HepG2 (cell line): ENCODE data around the gene ZFP3. TPM values are rescaled to one million over a fixed set of nuclear protein-coding genes. Genes with fewer than 3 reads are reported as not detected.

Experiments used
- HIC2 ChIP-seq: sonication (generic); formaldehyde crosslinking; IDR thresholded peaks from 2 replicates; pipeline ENCODE4 v1.9.0; 2022; ENCODE audit warnings: low read depth, missing genetic modification reagents
- HOXA5 ChIP-seq: sonication (generic); formaldehyde crosslinking; IDR thresholded peaks from 2 replicates; pipeline ENCODE4 v1.4.0; 2020; ENCODE audit warnings: missing genetic modification reagents
- JUND ChIP-seq: sonication (generic); formaldehyde crosslinking; IDR thresholded peaks from 2 replicates; pipeline ENCODE4 v1.8.0; 2022; ENCODE audit warnings: mild to moderate bottlenecking, missing genetic modification reagents
- KLF6 ChIP-seq: IDR thresholded peaks from 2 replicates; pipeline ENCODE4 v1.8.0; 2016; ENCODE audit warnings: missing biosample characterization, missing genetic modification reagents
- MAFK ChIP-seq, 2 experiments: IDR thresholded peaks in 1 of 2; conservative IDR thresholded peaks in 1 of 2; 2 replicates each; pipeline ENCODE4 v1.6.1; 2011; ENCODE audit warnings: improper control_type of control experiment in 2 of 2, low read length in 2 of 2
- MZF1 ChIP-seq: sonication (generic); formaldehyde crosslinking; IDR thresholded peaks from 2 replicates; pipeline ENCODE4 v1.8.1; 2023; ENCODE audit warnings: mild to moderate bottlenecking, missing genetic modification reagents, borderline replicate concordance
- NFE2L2 ChIP-seq: fragments of 150-350 bp; IDR thresholded peaks from 2 replicates; pipeline ENCODE4 v1.6.1; 2014; ENCODE audit warnings: low read length
- RAD21 ChIP-seq: fragments of 450-650 bp; formaldehyde crosslinking; IDR thresholded peaks from 2 replicates; pipeline ENCODE4 v1.5.0; 2020; ENCODE audit warnings: mild to moderate bottlenecking
- SIN3B ChIP-seq: fragments of 150-350 bp; IDR thresholded peaks from 2 replicates; pipeline ENCODE4 v1.6.1; 2014; ENCODE audit warnings: low read length
- SOX13 ChIP-seq, 3 experiments: fragments of 450-650 bp in 1 of 3; sonication (generic) in 1 of 3; formaldehyde crosslinking in 1 of 3; IDR thresholded peaks in 2 of 3; conservative IDR thresholded peaks in 1 of 3; 2 replicates each; pipeline versions ENCODE4 v1.5.0 to v1.6.1; 2016 to 2020; ENCODE audit warnings: antibody characterized with exemption in 1 of 3, mild to moderate bottlenecking in 1 of 3, missing compliant biosample characterization in 1 of 3, missing genetic modification reagents in 1 of 3, moderate library complexity in 1 of 3
- U2AF2 ChIP-seq: fragments of 200-400 bp; formaldehyde crosslinking; IDR thresholded peaks from 2 replicates; pipeline ENCODE4 v1.6.1; 2017; ENCODE audit warnings: low read depth, mild to moderate bottlenecking, low read length
- ZNF512B ChIP-seq: sonication (generic); formaldehyde crosslinking; IDR thresholded peaks from 2 replicates; pipeline ENCODE4 v1.5.1; 2020; ENCODE audit warnings: missing genetic modification reagents, mild to moderate bottlenecking, borderline replicate concordance
- ZNF547 ChIP-seq: sonication (generic); formaldehyde crosslinking; IDR thresholded peaks from 2 replicates; pipeline ENCODE4 v1.5.1; 2020; ENCODE audit warnings: mild to moderate bottlenecking, missing genetic modification reagents
- polyA plus RNA-seq, 8 experiments: library from polyadenylated mRNA; depleted of rRNA in 3 of 8; stranded (reverse) in 7 of 8; unstranded in 1 of 8; fragments of >200 nt; fragmentation: Illumina TruSeq in 4 of 8; extraction: Trizol in 4 of 8; gene quantifications; 2 replicates each; pipeline versions ENCODE4 v1.2.1 to v1.2.3, GENCODE V29; 2011 to 2016; ENCODE audit warnings: low read depth in 4 of 8, missing spikeins in 1 of 8, mixed read lengths in 1 of 8; ENCODE audit not compliant: insufficient read depth in 1 of 8
- total RNA-seq, 5 experiments: library from RNA; depleted of rRNA; stranded (reverse); fragments of >200 nt; fragmentation: Illumina TruSeq; extraction: Trizol; gene quantifications; 2 replicates each; pipeline ENCODE4 v1.2.3, GENCODE V29; 2016; ENCODE audit warnings: low read depth in 1 of 5
- TF ChIP-seq, protein P1 (sequence below): sonication (generic); formaldehyde crosslinking; IDR thresholded peaks from 2 replicates; pipeline ENCODE4 v1.5.1; 2020; ENCODE audit warnings: missing genetic modification reagents, mild to moderate bottlenecking, borderline replicate concordance
- TF ChIP-seq, protein P2 (sequence below): sonication (generic); formaldehyde crosslinking; conservative IDR thresholded peaks from 2 replicates; pipeline ENCODE4 v1.8.1; 2023; ENCODE audit warnings: missing genetic modification reagents
- TF ChIP-seq, protein P3 (sequence below): sonication (generic); formaldehyde crosslinking; IDR thresholded peaks from 2 replicates; pipeline ENCODE4 v1.5.1; 2020; ENCODE audit warnings: mild to moderate bottlenecking, missing genetic modification reagents

Gene ZFP3
- total and polyA plus RNA-seq, 2 of the 13 experiments (the other 11 are each of a cell fraction or from before 2014, with no cell fraction given), result not detected

DNA sequence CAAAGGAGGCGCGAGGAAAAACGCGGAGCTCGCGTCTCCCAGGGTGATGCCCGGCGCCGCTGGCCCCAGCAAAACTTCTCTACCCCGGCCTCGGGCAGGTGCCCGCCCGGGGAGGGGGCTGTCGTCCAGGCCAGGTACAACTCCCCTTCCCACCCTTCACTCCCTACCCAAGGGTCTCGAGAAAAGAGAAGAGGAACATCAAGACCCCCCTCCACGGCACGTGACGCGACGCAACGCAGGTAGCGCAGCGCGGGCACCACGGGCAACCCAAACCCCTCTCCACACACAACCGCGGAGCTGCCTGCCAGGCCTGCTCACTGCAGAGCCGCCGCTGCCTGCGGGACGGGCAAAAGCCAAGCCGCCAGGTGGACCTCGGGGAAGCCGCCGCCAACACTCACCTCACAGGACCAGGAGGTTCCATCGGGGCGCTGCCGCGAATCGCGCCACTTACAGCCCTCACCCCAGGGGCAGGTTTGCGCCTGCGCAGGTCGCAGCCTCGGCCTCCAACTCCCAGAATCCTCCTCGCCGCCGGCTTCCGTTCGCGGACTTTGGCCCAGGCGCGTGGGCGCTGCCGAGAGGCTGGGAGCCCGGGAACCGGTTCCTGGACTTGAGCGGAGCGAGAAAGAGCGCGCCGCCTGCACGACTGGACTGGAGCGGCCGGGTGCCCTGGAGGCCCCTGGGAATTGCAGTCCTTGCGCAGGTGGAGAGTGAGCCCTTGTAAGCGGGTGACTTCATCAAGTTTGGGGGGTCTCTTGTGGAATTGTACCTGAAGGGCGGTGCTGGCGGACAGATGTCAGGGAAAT, 33.3 kb downstream of the ZFP3 start, which contains the start of gene ZNF232 (continued):
- TF ChIP-seq ZNF512B (CRISPR knock-in tag) (0 out of 2 replicates have a peak, but pooled peaks have one; percentile 26), NFE2L2 (no peak), HOXA5 (peak; percentile 88), RAD21 (CRISPR knock-in tag) (peak; percentile 53; the same call in 1 of the 2 replicates), HIC2 (CRISPR knock-in tag) (peak; percentile 58; the same call in 1 of the 2 replicates), SIN3B (0 out of 2 replicates have a peak, but pooled peaks have one; percentile 28), JUND (CRISPR knock-in tag) (peak; percentile 48; the same call in 1 of the 2 replicates), MZF1 (CRISPR knock-in tag) (no peak), ZNF547 (CRISPR knock-in tag) (peak; percentile 86), MAFK (conservative IDR thresholded peaks at IDR 0.05 in 1 of 2, IDR thresholded peaks at IDR 0.05 in 1 of 2; ENCODE audit: low read length in 2 of 2) (no peak), SOX13 (IDR thresholded peaks at IDR 0.05) (no peak), SOX13 (CRISPR knock-in tag; conservative IDR thresholded peaks at IDR 0.05 in 1 of 2, IDR thresholded peaks at IDR 0.05 in 1 of 2) (peak in 1 of 2 experiments; percentile 44; a peak in 2 of 4 replicates), U2AF2 (no peak), KLF6 (0 out of 2 replicates have a peak, but pooled peaks have one; percentile 47)
- TF ChIP-seq, protein P1, sequence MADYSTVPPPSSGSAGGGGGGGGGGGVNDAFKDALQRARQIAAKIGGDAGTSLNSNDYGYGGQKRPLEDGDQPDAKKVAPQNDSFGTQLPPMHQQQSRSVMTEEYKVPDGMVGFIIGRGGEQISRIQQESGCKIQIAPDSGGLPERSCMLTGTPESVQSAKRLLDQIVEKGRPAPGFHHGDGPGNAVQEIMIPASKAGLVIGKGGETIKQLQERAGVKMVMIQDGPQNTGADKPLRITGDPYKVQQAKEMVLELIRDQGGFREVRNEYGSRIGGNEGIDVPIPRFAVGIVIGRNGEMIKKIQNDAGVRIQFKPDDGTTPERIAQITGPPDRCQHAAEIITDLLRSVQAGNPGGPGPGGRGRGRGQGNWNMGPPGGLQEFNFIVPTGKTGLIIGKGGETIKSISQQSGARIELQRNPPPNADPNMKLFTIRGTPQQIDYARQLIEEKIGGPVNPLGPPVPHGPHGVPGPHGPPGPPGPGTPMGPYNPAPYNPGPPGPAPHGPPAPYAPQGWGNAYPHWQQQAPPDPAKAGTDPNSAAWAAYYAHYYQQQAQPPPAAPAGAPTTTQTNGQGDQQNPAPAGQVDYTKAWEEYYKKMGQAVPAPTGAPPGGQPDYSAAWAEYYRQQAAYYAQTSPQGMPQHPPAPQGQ, result no peak
- TF ChIP-seq, protein P2, sequence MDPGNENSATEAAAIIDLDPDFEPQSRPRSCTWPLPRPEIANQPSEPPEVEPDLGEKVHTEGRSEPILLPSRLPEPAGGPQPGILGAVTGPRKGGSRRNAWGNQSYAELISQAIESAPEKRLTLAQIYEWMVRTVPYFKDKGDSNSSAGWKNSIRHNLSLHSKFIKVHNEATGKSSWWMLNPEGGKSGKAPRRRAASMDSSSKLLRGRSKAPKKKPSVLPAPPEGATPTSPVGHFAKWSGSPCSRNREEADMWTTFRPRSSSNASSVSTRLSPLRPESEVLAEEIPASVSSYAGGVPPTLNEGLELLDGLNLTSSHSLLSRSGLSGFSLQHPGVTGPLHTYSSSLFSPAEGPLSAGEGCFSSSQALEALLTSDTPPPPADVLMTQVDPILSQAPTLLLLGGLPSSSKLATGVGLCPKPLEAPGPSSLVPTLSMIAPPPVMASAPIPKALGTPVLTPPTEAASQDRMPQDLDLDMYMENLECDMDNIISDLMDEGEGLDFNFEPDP (CRISPR knock-in tag), result no peak
- TF ChIP-seq, protein P3, sequence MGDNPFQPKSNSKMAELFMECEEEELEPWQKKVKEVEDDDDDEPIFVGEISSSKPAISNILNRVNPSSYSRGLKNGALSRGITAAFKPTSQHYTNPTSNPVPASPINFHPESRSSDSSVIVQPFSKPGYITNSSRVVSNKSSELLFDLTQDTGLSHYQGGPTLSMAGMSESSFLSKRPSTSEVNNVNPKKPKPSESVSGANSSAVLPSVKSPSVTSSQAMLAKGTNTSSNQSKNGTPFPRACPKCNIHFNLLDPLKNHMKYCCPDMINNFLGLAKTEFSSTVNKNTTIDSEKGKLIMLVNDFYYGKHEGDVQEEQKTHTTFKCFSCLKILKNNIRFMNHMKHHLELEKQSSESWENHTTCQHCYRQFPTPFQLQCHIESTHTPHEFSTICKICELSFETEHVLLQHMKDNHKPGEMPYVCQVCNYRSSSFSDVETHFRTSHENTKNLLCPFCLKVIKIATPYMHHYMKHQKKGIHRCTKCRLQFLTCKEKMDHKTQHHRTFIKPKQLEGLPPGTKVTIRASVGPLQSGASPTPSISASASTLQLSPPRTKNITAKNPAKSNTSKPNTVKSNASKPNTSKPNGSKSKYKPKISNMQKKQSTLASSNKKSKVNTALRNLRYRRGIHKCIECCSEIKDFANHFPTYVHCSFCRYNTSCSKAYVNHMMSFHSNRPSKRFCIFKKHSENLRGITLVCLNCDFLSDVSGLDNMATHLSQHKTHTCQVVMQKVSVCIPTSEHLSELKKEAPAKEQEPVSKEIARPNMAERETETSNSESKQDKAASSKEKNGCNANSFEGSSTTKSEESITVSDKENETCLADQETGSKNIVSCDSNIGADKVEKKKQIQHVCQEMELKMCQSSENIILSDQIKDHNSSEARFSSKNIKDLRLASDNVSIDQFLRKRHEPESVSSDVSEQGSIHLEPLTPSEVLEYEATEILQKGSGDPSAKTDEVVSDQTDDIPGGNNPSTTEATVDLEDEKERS (CRISPR knock-in tag), result no peak
